Neutrophil (primary cell): Measurements from ENCODE around the gene UGGT2.

Experiments
- H3K27ac ChIP-seq: fragments of 200-600 bp; sonication (generic); 2 replicates; pipeline ENCODE4 v1.5.1; 2016; ENCODE audit warnings: mild to moderate bottlenecking, moderate library complexity
- H3K27me3 ChIP-seq: fragments of 200-600 bp; sonication (generic); 2 replicates; pipeline ENCODE4 v1.6.0; 2016; ENCODE audit warnings: mild to moderate bottlenecking
- H3K36me3 ChIP-seq: fragments of 200-600 bp; sonication (generic); 2 replicates; pipeline ENCODE4 v1.5.1; 2017
- H3K4me1 ChIP-seq, 2 experiments: fragments of 200-600 bp in 1 of 2; sonication (generic) in 1 of 2; 1 replicate in 1 of 2; 2 replicates in 1 of 2; pipeline versions ENCODE4 v1.5.1 to v1.6.1; 2013 to 2016; ENCODE audit warnings: low read depth in 1 of 2, low read length in 1 of 2, mild to moderate bottlenecking in 1 of 2, moderate library complexity in 1 of 2; ENCODE audit not compliant: control insufficient read depth in 1 of 2, insufficient read depth in 1 of 2
- H3K4me3 ChIP-seq, 2 experiments: fragments of 200-600 bp in 1 of 2; sonication (generic) in 1 of 2; 1 replicate in 1 of 2; 2 replicates in 1 of 2; pipeline ENCODE4 v1.5.1; 2013 to 2016; ENCODE audit warnings: low read depth in 1 of 2, low read length in 1 of 2, mild to moderate bottlenecking in 1 of 2, moderate library complexity in 1 of 2
- H3K9me3 ChIP-seq: fragments of 200-600 bp; sonication (generic); 2 replicates; pipeline ENCODE4 v1.5.1; 2016
- CTCF ChIP-seq: fragments of 200-600 bp; sonication (generic); IDR thresholded peaks from 2 replicates; pipeline ENCODE4 v1.5.1; 2016; ENCODE audit warnings: antibody characterized with exemption

The UGGT2 gene

GRCh38 chr13:95801825-95802224 lies 251.4 kb downstream of the UGGT2 start:
- Histone ChIP-seq H3K9me3 (no peaks in the 10 kb centered on the region), H3K27ac (no peak overlapping the region), H3K27me3 (no peaks in the 10 kb centered on the region), H3K36me3 (peaks cover 5% of the 10 kb centered on the region), H3K4me3 (no peak overlapping the region), H3K4me1 (no peaks in the 10 kb centered on the region)
- no peak for TF ChIP-seq CTCF

GRCh38 chr13:95800436-95800835 lies 252.8 kb downstream of the UGGT2 start:
- no peak for TF ChIP-seq CTCF
- Histone ChIP-seq H3K9me3 (no peaks in the 10 kb centered on the region), H3K27me3 (no peaks in the 10 kb centered on the region), H3K4me3 (no peak overlapping the region), H3K4me1 (no peaks in the 10 kb centered on the region), H3K27ac (no peak overlapping the region), H3K36me3 (peaks cover 14% of the 10 kb centered on the region)

GRCh38 chr13:95797016-95797415 lies 256.2 kb downstream of the UGGT2 start:
- TF ChIP-seq CTCF, result no peak

GRCh38 chr13:95793781-95794180 lies 259.4 kb downstream of the UGGT2 start:
- H3K27me3 ChIP-seq, result no peaks in the 10 kb centered on the region
- no peaks in the 10 kb centered on the region for H3K4me1 ChIP-seq
- H3K36me3 ChIP-seq, result peaks cover 63% of the 10 kb centered on the region
- no peaks in the 10 kb centered on the region for H3K9me3 ChIP-seq
- TF ChIP-seq CTCF, result no peak
- no peak overlapping the region for H3K27ac ChIP-seq
- no peak overlapping the region for H3K4me3 ChIP-seq

More at GRCh38 chr13:95797016-95797415, 256.2 kb downstream of the UGGT2 start:
- H3K36me3 ChIP-seq, result peaks cover 47% of the 10 kb centered on the region
- H3K4me1 ChIP-seq, result no peaks in the 10 kb centered on the region
- no peak overlapping the region for H3K27ac ChIP-seq
- H3K9me3 ChIP-seq, result no peaks in the 10 kb centered on the region
- H3K4me3 ChIP-seq, result no peak overlapping the region
- H3K27me3 ChIP-seq, result no peaks in the 10 kb centered on the region

GRCh38 chr13:95793018-95793555 lies 260.1 kb downstream of the UGGT2 start:
- Histone ChIP-seq H3K27me3 (no peaks in the 10 kb centered on the region), H3K4me3 (no peak overlapping the region), H3K4me1 (no peaks in the 10 kb centered on the region), H3K36me3 (peaks cover 70% of the 10 kb centered on the region), H3K9me3 (no peaks in the 10 kb centered on the region), H3K27ac (no peak overlapping the region)
- no peak for TF ChIP-seq CTCF
